Peyer's patch (tissue), 4 donors: Measurements from ENCODE around the gene DMC1.

Source experiments
- CTCF ChIP-seq, 6 experiments: fragments of 450-650 bp in 4 of 6; fragments of 200-600 bp in 2 of 6; sonication (generic) in 1 of 6; IDR thresholded peaks; one replicate each; pipeline ENCODE4 v1.5.1; 2017 to 2019; ENCODE audit warnings: antibody characterized with exemption in 6 of 6, mild to moderate bottlenecking in 3 of 6, moderate library complexity in 1 of 6
- POLR2A ChIP-seq, 2 donors: fragments of 450-650 bp; IDR thresholded peaks; one replicate each; pipeline ENCODE4 v1.5.1; 2017; ENCODE audit warnings: antibody characterized with exemption in 2 of 2, mild to moderate bottlenecking in 2 of 2, moderate library complexity in 2 of 2

GRCh38 chr22:38494498-38494897 is 75.5 kb downstream of the DMC1 start:
- TF ChIP-seq POLR2A (IDR thresholded peaks at IDR 0.05) (no peak), CTCF (IDR thresholded peaks at IDR 0.05) (no peak)
